Mucosa of stomach (tissue), 1 donor: ENCODE data around the gene RBM12.

Experiments
- H3K27me3 ChIP-seq: one replicate; pipeline ENCODE4 v1.7.0; 2013; ENCODE audit warnings: mild to moderate bottlenecking, low read length; ENCODE audit not compliant: control insufficient read depth, insufficient read depth
- H3K36me3 ChIP-seq: one replicate; pipeline ENCODE4 v1.7.0; 2013; ENCODE audit warnings: low read length; ENCODE audit not compliant: control insufficient read depth, insufficient read depth
- H3K4me1 ChIP-seq: one replicate; pipeline ENCODE4 v1.7.0; 2013; ENCODE audit warnings: mild to moderate bottlenecking, low read length; ENCODE audit not compliant: control insufficient read depth, insufficient read depth
- H3K4me3 ChIP-seq: one replicate; pipeline ENCODE4 v1.7.0; 2013; ENCODE audit warnings: low read length
- H3K9ac ChIP-seq: one replicate; pipeline ENCODE4 v1.7.0; 2013; ENCODE audit warnings: mild to moderate bottlenecking, low read length, moderate library complexity
- H3K9me3 ChIP-seq: one replicate; pipeline ENCODE4 v1.7.0; 2013; ENCODE audit warnings: mild to moderate bottlenecking, low read length, moderate library complexity; ENCODE audit not compliant: control insufficient read depth
- donor health status: Pancreatic carcinoma.

The RBM12 gene

GRCh38 chr20:35704514-35705261 is 40.0 kb upstream of the RBM12 start:
- no peak overlapping the region for H3K9ac ChIP-seq
- H3K27me3 ChIP-seq = no peaks in the 10 kb centered on the region
- no peak overlapping the region for H3K4me3 ChIP-seq
- peaks cover 4% of the 10 kb centered on the region for H3K36me3 ChIP-seq
- H3K4me1 ChIP-seq = no peaks in the 10 kb centered on the region
- H3K9me3 ChIP-seq = no peaks in the 10 kb centered on the region

GRCh38 chr20:35702824-35703695 is 38.4 kb upstream of the RBM12 start:
- no peak overlapping the region for H3K9ac ChIP-seq
- no peak overlapping the region for H3K4me3 ChIP-seq
- peaks cover 4% of the 10 kb centered on the region for H3K4me1 ChIP-seq
- no peaks in the 10 kb centered on the region for H3K9me3 ChIP-seq
- H3K36me3 ChIP-seq = peaks cover 4% of the 10 kb centered on the region
- H3K27me3 ChIP-seq = no peaks in the 10 kb centered on the region

GRCh38 chr20:35702051-35702823 is 37.5 kb upstream of the RBM12 start:
- Histone ChIP-seq H3K9me3 (no peaks in the 10 kb centered on the region), H3K4me3 (no peak overlapping the region), H3K36me3 (peaks cover 4% of the 10 kb centered on the region), H3K4me1 (peaks cover 8% of the 10 kb centered on the region), H3K27me3 (no peaks in the 10 kb centered on the region), H3K9ac (no peak overlapping the region)

- Histone ChIP-seq H3K36me3 (peaks cover 4% of the 10 kb centered on the region), H3K4me3 (no peak overlapping the region), H3K9ac (no peak overlapping the region), H3K4me1 (peaks cover 8% of the 10 kb centered on the region), H3K9me3 (no peaks in the 10 kb centered on the region), H3K27me3 (no peaks in the 10 kb centered on the region)
Observed at GRCh38 chr20:35700625-35701148, 36.0 kb upstream of the RBM12 start.

- H3K36me3 ChIP-seq = peaks cover 4% of the 10 kb centered on the region
Observed at GRCh38 chr20:35699957-35700624, 35.4 kb upstream of the RBM12 start.

GRCh38 chr20:35699127-35699956 is 34.6 kb upstream of the RBM12 start, which contains the start of the genes NFS1 and ROMO1:
NFS1 (minus strand) TSS chr20:35699352; CDS start chr20:35699288, 64 bp downstream.
ROMO1 (plus strand) TSS chr20:35699405; CDS start chr20:35699633, 228 bp downstream.
- Histone ChIP-seq H3K4me3 (peak within 1 kb of the TSS; percentile 90), H3K4me1 (peaks cover 8% of the 10 kb centered on the region), H3K9ac (peak within 1 kb of the TSS; percentile 89), H3K36me3 (no peaks in the 10 kb centered on the region), H3K9me3 (no peaks in the 10 kb centered on the region), H3K27me3 (no peaks in the 10 kb centered on the region)

More at GRCh38 chr20:35699957-35700624, 35.4 kb upstream of the RBM12 start:
- Histone ChIP-seq H3K4me1 (peaks cover 8% of the 10 kb centered on the region), H3K27me3 (no peaks in the 10 kb centered on the region), H3K9me3 (no peaks in the 10 kb centered on the region), H3K4me3 (peak overlapping the region; percentile 90), H3K9ac (peak overlapping the region; percentile 89)

- Histone ChIP-seq H3K9ac (peak overlapping the region; percentile 89), H3K27me3 (no peaks in the 10 kb centered on the region), H3K4me3 (peak overlapping the region; percentile 90), H3K9me3 (no peaks in the 10 kb centered on the region), H3K36me3 (no peaks in the 10 kb centered on the region), H3K4me1 (peaks cover 8% of the 10 kb centered on the region)
Observed at GRCh38 chr20:35698298-35699126, 33.8 kb upstream of the RBM12 start.

- H3K4me3 ChIP-seq = no peak overlapping the region
- H3K4me1 ChIP-seq = peaks cover 8% of the 10 kb centered on the region
- H3K9me3 ChIP-seq = no peaks in the 10 kb centered on the region
- no peaks in the 10 kb centered on the region for H3K27me3 ChIP-seq
- no peaks in the 10 kb centered on the region for H3K36me3 ChIP-seq
- peak overlapping the region; percentile 89 for H3K9ac ChIP-seq
Observed at GRCh38 chr20:35697696-35698297, 33.1 kb upstream of the RBM12 start.

- Histone ChIP-seq H3K9ac (no peak overlapping the region), H3K4me3 (no peak overlapping the region), H3K27me3 (no peaks in the 10 kb centered on the region), H3K9me3 (no peaks in the 10 kb centered on the region), H3K36me3 (no peaks in the 10 kb centered on the region), H3K4me1 (peaks cover 8% of the 10 kb centered on the region)
Observed at GRCh38 chr20:35695978-35696377, 31.3 kb upstream of the RBM12 start.
